ENCODE results near the gene KLF1. TPM values are rescaled to one million over a fixed set of nuclear protein-coding genes. Genes with fewer than 3 reads are reported as not detected.

The KLF1 gene
- total and polyA plus RNA-seq, 2 of the 13 experiments (the other 11 are each of a cell fraction or from before 2014, with no cell fraction given) = not detected

DNA sequence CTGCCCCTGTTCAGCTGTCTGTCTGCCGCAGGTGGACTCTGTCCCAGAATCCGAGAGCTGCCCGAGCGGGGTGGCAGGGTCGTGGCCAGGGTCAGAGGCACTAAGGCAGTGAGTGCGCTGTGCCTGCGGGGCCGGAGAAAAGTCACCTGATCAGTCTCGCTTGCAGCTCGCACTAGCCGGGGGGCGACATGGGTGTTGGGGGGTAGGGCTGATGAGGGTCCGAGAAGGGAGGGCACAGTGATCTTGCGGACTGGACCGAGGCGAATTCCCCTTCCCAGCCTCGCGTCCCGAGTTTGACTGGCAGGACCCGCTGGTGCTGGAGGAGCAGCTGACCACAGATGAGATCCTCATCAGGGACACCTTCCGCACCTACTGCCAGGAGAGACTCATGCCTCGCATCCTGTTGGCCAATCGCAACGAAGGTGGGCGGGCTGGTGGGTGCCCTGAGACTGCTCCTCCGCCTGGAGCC lies 4.6 kb upstream of the KLF1 start (continued):
- TF ChIP-seq, protein P1, sequence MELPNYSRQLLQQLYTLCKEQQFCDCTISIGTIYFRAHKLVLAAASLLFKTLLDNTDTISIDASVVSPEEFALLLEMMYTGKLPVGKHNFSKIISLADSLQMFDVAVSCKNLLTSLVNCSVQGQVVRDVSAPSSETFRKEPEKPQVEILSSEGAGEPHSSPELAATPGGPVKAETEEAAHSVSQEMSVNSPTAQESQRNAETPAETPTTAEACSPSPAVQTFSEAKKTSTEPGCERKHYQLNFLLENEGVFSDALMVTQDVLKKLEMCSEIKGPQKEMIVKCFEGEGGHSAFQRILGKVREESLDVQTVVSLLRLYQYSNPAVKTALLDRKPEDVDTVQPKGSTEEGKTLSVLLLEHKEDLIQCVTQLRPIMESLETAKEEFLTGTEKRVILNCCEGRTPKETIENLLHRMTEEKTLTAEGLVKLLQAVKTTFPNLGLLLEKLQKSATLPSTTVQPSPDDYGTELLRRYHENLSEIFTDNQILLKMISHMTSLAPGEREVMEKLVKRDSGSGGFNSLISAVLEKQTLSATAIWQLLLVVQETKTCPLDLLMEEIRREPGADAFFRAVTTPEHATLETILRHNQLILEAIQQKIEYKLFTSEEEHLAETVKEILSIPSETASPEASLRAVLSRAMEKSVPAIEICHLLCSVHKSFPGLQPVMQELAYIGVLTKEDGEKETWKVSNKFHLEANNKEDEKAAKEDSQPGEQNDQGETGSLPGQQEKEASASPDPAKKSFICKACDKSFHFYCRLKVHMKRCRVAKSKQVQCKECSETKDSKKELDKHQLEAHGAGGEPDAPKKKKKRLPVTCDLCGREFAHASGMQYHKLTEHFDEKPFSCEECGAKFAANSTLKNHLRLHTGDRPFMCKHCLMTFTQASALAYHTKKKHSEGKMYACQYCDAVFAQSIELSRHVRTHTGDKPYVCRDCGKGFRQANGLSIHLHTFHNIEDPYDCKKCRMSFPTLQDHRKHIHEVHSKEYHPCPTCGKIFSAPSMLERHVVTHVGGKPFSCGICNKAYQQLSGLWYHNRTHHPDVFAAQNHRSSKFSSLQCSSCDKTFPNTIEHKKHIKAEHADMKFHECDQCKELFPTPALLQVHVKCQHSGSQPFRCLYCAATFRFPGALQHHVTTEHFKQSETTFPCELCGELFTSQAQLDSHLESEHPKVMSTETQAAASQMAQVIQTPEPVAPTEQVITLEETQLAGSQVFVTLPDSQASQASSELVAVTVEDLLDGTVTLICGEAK (IDR thresholded peaks at IDR 0.05) = no peak
- TF ChIP-seq, protein P1 (CRISPR knock-in tag; IDR thresholded peaks at IDR 0.05) = no peak
- TF ChIP-seq HNF4G (IDR thresholded peaks at IDR 0.05; ENCODE audit: borderline replicate concordance, low read depth, low read length) (peak; percentile 35; the same call in 1 of the 2 replicates), HNF4G (CRISPR knock-in tag; IDR thresholded peaks at IDR 0.05; ENCODE audit: borderline replicate concordance, low read depth) (no peak), BCL3 (CRISPR knock-in tag; IDR thresholded peaks at IDR 0.05) (peak; percentile 11; the same call in 1 of the 2 replicates), SRSF1 (optimal IDR thresholded peaks at IDR 0.05; ENCODE audit: low read depth, low read length) (no peak), ZNF816 (CRISPR knock-in tag; IDR thresholded peaks at IDR 0.05; ENCODE audit: borderline replicate concordance) (no peak), RBFOX2 (IDR thresholded peaks at IDR 0.05; ENCODE audit: low read depth, low read length) (peak; percentile 25; the same call in 1 of the 2 replicates), TBL1XR1 (IDR thresholded peaks at IDR 0.05; ENCODE audit: borderline replicate concordance, low read length, partially characterized antibody) (no peak), ZNF121 (CRISPR knock-in tag; IDR thresholded peaks at IDR 0.05) (no peak), DPF2 (CRISPR knock-in tag; IDR thresholded peaks at IDR 0.05; ENCODE audit: borderline replicate concordance, low read depth) (no peak), ZSCAN29 (CRISPR knock-in tag; conservative IDR thresholded peaks at IDR 0.05) (0 out of 2 replicates have a peak, but pooled peaks have one; percentile 0), NCOA1 (CRISPR knock-in tag; IDR thresholded peaks at IDR 0.05) (no peak), ZNF20 (CRISPR knock-in tag; IDR thresholded peaks at IDR 0.05) (no peak), GATAD2A (CRISPR knock-in tag; IDR thresholded peaks at IDR 0.05) (no peak), ZNF784 (CRISPR knock-in tag; IDR thresholded peaks at IDR 0.05; ENCODE audit: borderline replicate concordance) (no peak), ZNF292 (CRISPR knock-in tag; IDR thresholded peaks at IDR 0.05; ENCODE audit: borderline replicate concordance, low read depth) (peak; percentile 49; the same call in 1 of the 2 replicates)
- TF ChIP-seq, protein P2, sequence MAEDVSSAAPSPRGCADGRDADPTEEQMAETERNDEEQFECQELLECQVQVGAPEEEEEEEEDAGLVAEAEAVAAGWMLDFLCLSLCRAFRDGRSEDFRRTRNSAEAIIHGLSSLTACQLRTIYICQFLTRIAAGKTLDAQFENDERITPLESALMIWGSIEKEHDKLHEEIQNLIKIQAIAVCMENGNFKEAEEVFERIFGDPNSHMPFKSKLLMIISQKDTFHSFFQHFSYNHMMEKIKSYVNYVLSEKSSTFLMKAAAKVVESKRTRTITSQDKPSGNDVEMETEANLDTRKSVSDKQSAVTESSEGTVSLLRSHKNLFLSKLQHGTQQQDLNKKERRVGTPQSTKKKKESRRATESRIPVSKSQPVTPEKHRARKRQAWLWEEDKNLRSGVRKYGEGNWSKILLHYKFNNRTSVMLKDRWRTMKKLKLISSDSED (CRISPR knock-in tag; IDR thresholded peaks at IDR 0.05) = no peak
